Subcutaneous adipose tissue (tissue), 4 donors: ENCODE results near the gene MAN1A1. TPM values are rescaled to one million over a fixed set of nuclear protein-coding genes. Genes with fewer than 3 reads are reported as not detected.

ENCODE experiments used
- total RNA-seq, 4 donors: library from RNA; depleted of rRNA; stranded (reverse); fragments of >200 nt; gene quantifications; one replicate each; pipeline ENCODE4 v1.1.0, GENCODE V29; 2016
- TF ChIP-seq, protein P1 (sequence below): fragments of 450-650 bp; IDR thresholded peaks from one replicate; pipeline ENCODE4 v1.5.1; 2016; ENCODE audit warnings: low read depth, mild to moderate bottlenecking, control low read depth, antibody characterized with exemption, moderate library complexity

The MAN1A1 gene
- total RNA-seq, 4 donors from 2014 or later, result 268 to 470 (median 387) TPM

DNA sequence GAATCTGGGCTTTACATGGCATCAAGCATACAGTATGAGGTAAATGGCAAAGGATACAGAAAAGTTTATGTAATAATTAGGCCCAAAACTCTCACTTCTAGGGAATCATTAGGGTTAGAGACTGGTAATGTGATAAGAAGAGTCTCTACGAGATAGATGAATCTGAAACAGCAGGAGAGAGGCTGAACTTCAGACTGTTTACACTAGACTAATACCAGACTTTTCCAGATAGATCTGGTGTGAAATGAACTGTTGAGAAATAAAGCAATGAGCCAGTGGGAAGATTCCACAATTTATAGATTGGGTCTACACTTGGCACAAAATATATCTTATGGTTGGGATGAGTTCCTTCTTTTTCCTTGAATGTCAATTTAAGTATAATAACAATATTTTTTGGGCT, 134.3 kb downstream of the MAN1A1 start:
- TF ChIP-seq, protein P1, sequence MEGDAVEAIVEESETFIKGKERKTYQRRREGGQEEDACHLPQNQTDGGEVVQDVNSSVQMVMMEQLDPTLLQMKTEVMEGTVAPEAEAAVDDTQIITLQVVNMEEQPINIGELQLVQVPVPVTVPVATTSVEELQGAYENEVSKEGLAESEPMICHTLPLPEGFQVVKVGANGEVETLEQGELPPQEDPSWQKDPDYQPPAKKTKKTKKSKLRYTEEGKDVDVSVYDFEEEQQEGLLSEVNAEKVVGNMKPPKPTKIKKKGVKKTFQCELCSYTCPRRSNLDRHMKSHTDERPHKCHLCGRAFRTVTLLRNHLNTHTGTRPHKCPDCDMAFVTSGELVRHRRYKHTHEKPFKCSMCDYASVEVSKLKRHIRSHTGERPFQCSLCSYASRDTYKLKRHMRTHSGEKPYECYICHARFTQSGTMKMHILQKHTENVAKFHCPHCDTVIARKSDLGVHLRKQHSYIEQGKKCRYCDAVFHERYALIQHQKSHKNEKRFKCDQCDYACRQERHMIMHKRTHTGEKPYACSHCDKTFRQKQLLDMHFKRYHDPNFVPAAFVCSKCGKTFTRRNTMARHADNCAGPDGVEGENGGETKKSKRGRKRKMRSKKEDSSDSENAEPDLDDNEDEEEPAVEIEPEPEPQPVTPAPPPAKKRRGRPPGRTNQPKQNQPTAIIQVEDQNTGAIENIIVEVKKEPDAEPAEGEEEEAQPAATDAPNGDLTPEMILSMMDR, result no peak

DNA sequence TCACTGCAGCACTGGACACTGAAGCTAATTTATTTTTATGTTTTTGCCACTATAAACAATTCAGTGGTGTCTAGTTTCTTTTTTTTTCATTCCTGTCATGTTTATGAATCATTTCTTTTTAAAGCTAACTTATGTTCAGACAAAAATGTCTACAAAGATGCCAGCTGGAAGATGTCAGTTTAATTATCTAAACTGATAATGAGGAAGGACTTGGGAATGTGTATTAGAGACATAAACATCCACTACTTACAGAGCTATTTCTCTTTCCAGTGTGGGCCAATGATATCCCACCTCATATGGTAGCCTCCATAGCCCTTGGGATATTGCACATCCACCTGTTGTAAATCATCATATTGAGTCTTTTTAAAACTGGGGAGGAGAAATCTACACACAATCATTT, 139.0 kb downstream of the MAN1A1 start:
- TF ChIP-seq, protein P1, result no peak

DNA sequence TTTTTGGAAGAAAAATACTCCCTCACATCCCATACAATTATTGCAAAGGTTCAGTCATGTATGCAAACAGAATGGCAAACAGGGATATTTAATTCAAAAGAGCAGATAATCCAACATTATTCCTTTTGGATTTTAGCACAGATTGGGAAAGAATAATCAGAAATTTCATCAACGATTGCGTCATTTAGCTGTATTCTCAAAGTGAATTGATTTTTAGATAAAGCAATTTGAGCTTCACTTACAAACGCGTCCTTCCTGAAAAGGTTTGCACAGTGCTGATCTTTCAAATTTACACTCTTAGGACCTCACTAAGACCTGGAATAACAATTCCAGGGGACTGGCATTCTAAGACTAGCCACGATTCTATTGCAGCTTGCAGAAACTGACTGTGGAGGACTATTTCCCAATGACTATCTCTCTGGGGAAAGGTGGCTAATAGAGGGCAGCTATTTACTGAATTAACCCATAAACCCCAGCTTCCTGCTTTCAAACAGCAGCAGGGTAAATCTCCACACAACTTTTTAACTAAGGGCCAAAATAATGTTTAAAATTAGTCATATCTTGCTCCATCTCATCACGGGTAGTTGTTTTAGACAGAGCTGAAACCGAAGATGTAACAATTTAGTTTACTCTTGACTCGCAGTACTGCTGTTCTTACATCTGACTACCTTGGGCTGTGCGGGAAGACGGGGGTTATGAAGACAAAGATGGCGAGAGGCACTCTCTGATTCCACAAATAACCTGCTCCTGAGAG, 139.9 kb downstream of the MAN1A1 start:
- TF ChIP-seq, protein P1, result no peak

DNA sequence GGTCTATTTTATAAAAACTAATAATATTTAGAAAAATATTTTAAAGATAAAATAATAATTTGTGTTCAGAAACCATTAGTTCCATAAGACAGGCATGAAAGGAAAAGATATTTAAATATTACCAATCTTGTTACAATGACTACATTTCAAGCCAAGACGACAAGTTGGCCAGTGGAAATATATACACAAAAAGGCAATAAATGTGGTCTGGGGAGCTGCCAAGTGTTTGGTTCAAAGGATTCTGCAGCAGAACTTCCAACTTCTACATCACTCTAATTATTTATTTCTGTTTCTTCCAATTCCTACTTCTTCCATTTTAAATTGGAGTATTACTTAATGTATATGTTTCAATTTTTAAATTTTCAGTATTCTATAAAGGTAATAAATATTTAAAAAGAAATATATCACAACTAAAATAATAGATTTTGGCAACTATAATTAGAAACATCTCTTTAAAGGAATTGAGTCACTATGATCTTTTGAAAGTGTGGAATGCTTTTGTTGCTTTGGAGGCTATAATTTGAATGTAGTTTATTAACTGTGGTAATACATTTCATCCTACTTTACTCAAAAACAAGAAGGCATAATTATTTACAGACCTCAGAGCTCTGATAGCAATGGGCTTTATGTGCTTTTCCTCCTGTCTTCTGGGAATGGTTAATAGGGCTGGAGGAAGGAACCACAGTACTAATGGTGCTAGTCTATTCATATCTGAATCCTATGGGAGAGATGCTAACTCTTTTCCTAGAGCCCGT, 141.4 kb downstream of the MAN1A1 start:
- TF ChIP-seq, protein P1, result no peak

DNA sequence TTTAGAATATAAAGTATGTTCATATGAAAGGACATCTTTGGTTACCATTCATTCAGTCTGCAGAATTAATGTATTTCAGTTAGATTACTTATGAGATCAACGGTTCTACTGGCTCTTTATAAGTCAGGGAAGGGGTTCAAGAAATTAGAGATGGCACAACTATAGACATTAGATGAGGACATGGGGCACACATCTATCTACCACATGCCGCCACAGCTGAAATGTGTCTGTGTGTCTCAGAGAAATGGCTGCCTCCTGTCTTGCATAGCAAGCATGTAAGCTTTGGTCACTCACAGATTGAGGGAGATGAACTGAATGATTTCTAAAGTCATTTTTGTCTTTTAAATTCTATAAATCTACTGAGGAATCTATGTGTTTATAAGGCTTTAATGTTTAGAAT, 142.2 kb downstream of the MAN1A1 start:
- TF ChIP-seq, protein P1, result no peak

DNA sequence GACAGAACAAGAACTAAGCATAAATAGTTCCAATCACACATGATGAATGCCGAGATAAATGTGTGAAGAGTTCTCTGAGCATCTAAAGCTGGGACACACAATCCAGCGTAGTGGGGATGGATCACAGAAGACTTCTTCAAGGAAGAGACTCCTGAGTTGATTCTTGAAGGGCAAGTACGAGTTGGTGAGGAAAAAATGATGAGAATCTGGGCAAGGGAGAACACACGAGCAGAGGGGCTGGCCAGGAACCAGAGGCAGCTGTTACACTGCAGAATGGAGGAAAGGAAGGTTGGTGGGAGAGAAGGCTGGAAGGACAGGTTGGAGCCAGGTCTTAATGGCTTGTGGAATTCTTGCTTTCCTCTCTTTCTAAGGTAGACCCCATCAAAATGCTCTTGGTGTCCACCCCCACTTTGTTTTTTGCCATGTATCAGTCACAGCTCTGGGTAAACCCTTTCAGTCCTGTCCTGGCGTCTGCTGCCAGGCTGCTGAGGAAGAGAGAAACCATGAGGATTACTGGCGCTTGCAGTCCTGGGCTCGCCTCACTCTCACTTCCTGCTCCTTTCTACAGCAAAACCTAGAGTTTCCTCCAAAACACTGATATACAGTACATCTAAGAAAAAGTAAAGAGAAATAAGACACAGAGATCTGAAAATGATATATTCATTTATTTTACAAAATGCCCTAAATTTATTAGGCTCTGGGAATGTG, 143.5 kb downstream of the MAN1A1 start:
- TF ChIP-seq, protein P1, result no peak

DNA sequence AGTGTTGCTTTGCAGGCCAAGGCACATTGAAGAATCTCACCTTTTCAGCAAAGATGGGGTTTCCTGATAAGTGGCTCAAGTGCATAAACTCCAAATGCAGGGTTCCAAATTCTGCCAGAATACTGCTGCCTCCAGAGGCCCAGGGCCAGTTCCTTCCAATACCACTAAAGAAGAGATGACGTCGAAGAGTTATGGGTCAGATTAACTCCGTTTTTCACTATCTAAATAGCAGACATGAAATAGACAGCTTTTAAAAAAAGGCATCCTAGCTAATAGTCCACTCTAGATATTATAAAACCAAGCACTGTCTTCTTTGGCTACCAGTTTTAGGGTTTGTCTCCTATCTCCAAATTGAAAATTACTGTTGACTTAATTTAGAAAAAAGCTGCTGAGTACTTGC, 144.8 kb downstream of the MAN1A1 start:
- TF ChIP-seq, protein P1, result no peak
